ENCODE measurements around the gene LUC7L.

DNA sequence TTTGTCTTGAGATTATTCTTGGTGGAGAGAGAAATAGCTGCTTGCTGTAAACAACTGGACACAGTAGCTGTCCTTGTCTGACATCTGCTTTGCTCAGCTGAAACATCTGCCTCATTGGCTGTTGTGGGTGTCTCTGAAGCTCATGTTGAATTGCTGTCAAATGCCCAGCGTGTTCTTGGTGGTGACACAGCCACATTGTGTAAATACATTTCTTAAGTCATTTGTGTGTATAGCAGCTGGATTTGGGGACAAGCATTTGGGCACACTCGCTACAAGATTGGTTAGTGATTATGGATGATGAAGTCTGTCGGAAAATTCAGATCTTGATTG lies 10.7 kb upstream of the LUC7L start:
- TF ChIP-seq CTCF (IDR thresholded peaks at IDR 0.05; ENCODE audit: low read depth, low read length) (no peak), EZH2phosphoT487 (IDR thresholded peaks at IDR 0.05; ENCODE audit: low read depth) (no peak)
